HTERT RPE-1 (cell line): Measurements from ENCODE around the gene PRKCH.
"Not testable (repeated sequence)": the region's sequence is repeated elsewhere in the genome, so short reads cannot be mapped to it uniquely, and the experiment has no call there.

Experiments used
- in situ Hi-C: fragments of 300-500 bp; cut with MboI; formaldehyde crosslinking; loops from 4 replicates; pipeline ENCODE4 v1.14.3; 2020; ENCODE audit warnings: low sequenced_read_pairs

PRKCH gene

GRCh38 chr14:61451891-61452400 is 130.6 kb downstream of the PRKCH start:
- in situ Hi-C loops: no loop called here

GRCh38 chr14:61452452-61452851 is 131.1 kb downstream of the PRKCH start:
- in situ Hi-C loops: no loop called here

- in situ Hi-C loops: no loop called here
Observed at GRCh38 chr14:61453103-61453767, 131.9 kb downstream of the PRKCH start.

GRCh38 chr14:61454545-61454944 is 133.2 kb downstream of the PRKCH start:
- in situ Hi-C loops: no loop called here

- in situ Hi-C loops: no loop called here
Observed at GRCh38 chr14:61455351-61455750, 134.0 kb downstream of the PRKCH start.

- in situ Hi-C loops: no loop called here
Observed at GRCh38 chr14:61456720-61457119, 135.3 kb downstream of the PRKCH start.

- in situ Hi-C loops: no loop called here
Observed at GRCh38 chr14:61458766-61459165, 137.4 kb downstream of the PRKCH start.

GRCh38 chr14:61459229-61459628 is 137.8 kb downstream of the PRKCH start:
- in situ Hi-C loops: no loop called here

- in situ Hi-C loops: no loop called here
Observed at GRCh38 chr14:61460063-61460462, 138.7 kb downstream of the PRKCH start.

- in situ Hi-C loops: no loop called here
Observed at GRCh38 chr14:61460718-61461611, 139.6 kb downstream of the PRKCH start.

- in situ Hi-C loops: no loop called here
Observed at GRCh38 chr14:61461808-61462275, 140.5 kb downstream of the PRKCH start.

- in situ Hi-C loops: no loop called here
Observed at GRCh38 chr14:61462566-61463193, 141.3 kb downstream of the PRKCH start.

- in situ Hi-C loops: no loop called here
Observed at GRCh38 chr14:61463664-61464285, 142.4 kb downstream of the PRKCH start.

GRCh38 chr14:61464539-61465320 is 143.4 kb downstream of the PRKCH start:
- in situ Hi-C loops: not testable (repeated sequence)

- in situ Hi-C loops: no loop called here
Observed at GRCh38 chr14:61466249-61466904, 145.0 kb downstream of the PRKCH start.

GRCh38 chr14:61466905-61467280 is 145.5 kb downstream of the PRKCH start:
- in situ Hi-C loops: no loop called here

GRCh38 chr14:61467296-61467695 is 145.9 kb downstream of the PRKCH start:
- in situ Hi-C loops: no loop called here

- in situ Hi-C loops: no loop called here
Observed at GRCh38 chr14:61468063-61468825, 146.9 kb downstream of the PRKCH start.

GRCh38 chr14:61469781-61470180 is 148.4 kb downstream of the PRKCH start:
- in situ Hi-C loops: no loop called here
